Measurements from ENCODE around the gene GNPNAT1.

The GNPNAT1 gene

DNA sequence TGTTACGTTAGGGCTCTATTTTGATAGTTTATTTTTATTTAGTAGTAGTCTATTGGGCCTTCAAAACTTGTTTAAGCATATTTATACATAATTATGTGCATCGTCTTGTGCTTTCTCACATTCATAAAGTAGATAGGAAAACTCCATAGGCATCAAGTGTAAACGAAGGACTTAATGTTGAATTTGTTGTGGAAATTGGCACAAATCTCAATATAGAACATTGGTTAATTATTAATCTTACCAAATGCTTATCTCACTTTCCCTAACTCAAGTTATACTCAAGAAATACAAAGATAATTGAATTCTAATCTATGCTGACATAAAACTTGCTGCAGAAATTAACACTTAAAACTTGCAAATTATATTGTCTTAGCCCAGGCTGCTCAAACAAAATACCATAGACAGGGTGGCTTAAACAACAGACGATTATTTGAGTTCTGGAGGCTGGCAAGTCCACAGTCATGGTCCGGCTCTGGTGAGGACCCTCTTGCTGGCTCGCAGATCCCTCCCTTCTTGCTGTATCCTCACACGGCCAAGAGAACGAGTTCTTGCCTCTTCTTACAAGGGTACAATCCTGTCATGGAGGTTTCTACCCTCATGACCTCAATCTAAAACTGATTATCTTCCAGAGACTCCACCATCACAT is 42.6 kb downstream of the GNPNAT1 start:
- TF ChIP-seq, protein P1, sequence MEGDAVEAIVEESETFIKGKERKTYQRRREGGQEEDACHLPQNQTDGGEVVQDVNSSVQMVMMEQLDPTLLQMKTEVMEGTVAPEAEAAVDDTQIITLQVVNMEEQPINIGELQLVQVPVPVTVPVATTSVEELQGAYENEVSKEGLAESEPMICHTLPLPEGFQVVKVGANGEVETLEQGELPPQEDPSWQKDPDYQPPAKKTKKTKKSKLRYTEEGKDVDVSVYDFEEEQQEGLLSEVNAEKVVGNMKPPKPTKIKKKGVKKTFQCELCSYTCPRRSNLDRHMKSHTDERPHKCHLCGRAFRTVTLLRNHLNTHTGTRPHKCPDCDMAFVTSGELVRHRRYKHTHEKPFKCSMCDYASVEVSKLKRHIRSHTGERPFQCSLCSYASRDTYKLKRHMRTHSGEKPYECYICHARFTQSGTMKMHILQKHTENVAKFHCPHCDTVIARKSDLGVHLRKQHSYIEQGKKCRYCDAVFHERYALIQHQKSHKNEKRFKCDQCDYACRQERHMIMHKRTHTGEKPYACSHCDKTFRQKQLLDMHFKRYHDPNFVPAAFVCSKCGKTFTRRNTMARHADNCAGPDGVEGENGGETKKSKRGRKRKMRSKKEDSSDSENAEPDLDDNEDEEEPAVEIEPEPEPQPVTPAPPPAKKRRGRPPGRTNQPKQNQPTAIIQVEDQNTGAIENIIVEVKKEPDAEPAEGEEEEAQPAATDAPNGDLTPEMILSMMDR (IDR thresholded peaks at IDR 0.05; ENCODE audit: insufficient read depth, low read depth, low read length, missing control alignments): no peak
- H3K4me3 ChIP-seq (ENCODE audit: low read length): no peak overlapping the region
- no peak for DNase-seq (ENCODE audit: low read depth)

DNA sequence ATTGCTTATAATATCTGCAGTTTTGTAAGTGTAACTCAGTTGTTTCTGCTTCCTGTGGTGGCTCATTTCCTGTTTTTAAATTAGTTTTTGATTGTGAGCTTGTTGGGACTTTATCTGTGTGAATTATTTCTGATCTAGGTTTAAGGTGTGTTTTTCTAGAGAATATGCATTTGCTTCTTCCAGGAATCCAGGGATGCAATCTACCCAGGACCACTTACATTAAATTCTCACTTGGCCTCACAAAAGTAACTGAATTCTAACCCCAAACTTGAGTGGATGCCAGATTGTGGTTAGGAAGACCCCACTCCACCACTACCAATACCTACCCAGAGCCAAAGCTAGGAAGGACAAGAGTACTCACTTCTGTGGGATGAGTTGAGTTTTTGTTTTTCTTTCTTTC is 49.5 kb downstream of the GNPNAT1 start:
- H3K4me3 ChIP-seq (ENCODE audit: low read length): no peak overlapping the region
- DNase-seq (ENCODE audit: low read depth): no peak
- TF ChIP-seq, protein P1 (IDR thresholded peaks at IDR 0.05; ENCODE audit: insufficient read depth, low read depth, low read length, missing control alignments): no peak

DNA sequence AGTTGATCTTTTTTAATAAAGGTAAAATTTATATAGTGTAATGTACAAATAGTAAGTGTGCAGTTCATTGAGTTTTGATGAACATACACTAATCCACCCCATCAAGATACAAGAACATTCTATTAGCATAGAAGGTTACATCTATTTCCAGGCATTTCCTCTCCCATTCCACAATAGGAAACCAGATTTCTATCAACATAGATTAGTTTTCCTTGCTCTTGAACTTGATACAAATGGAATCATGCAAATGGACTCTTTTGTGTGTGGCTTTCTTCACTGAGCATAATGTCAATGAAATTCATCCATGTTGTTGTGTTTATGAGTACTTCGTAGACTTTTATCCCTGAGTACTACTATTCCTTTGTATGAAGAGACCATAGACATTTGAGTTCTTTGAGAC is 50.7 kb downstream of the GNPNAT1 start:
- TF ChIP-seq, protein P1 (IDR thresholded peaks at IDR 0.05; ENCODE audit: insufficient read depth, low read depth, low read length, missing control alignments): no peak
- no peak for DNase-seq (ENCODE audit: low read depth)
- no peak overlapping the region for H3K4me3 ChIP-seq (ENCODE audit: low read length)

DNA sequence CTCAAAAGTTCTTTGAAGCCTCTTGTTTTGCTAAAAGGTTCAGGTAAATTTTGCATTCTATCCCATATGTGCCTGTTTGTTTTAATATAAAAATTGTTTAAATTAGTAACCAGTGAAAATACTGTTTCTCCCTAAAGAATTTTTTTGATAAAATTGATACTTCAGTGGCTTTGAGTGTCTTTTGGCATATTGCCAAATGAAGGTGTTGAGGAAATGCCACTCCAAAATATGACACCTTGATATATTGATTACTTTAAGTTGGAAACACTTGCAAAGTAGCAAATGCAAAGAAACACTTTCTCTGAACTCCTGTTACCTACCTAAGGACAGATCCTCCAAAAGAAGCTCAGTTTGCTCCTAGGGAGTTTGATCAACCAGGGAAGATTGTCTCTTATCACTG is 53.0 kb downstream of the GNPNAT1 start:
- no peak for DNase-seq (ENCODE audit: low read depth)
- TF ChIP-seq, protein P1 (IDR thresholded peaks at IDR 0.05; ENCODE audit: insufficient read depth, low read depth, low read length, missing control alignments): no peak
- no peak overlapping the region for H3K4me3 ChIP-seq (ENCODE audit: low read length)

DNA sequence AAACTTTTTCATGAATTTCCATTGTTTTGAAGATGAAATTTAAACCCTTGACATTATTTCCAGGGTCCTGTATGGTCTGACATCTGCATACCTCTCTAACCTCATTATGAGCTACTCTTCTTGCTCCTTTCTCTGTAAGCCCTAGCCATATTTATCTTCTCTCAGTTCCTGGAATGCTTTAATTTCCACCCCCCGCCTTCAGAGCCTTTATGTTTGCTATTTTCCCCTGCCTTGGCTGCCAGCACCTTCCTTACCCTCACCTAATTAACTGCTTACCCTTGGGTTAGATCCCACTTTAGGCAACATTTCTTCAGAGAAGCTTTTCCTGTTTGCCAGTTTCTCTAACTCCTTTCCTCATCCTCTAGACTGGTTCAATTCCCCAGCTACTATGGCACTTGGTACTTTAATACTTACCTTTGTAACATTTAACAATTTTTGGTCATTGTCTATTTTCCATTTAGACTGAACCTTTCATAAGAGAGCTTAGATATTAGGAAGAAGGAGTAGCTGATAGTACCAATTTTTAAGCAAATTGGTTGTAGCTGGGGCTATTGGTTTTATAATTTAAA is 55.4 kb downstream of the GNPNAT1 start:
- H3K4me3 ChIP-seq (ENCODE audit: low read length): no peak overlapping the region
- TF ChIP-seq, protein P1 (IDR thresholded peaks at IDR 0.05; ENCODE audit: insufficient read depth, low read depth, low read length, missing control alignments): no peak
- no peak for DNase-seq (ENCODE audit: low read depth)

DNA sequence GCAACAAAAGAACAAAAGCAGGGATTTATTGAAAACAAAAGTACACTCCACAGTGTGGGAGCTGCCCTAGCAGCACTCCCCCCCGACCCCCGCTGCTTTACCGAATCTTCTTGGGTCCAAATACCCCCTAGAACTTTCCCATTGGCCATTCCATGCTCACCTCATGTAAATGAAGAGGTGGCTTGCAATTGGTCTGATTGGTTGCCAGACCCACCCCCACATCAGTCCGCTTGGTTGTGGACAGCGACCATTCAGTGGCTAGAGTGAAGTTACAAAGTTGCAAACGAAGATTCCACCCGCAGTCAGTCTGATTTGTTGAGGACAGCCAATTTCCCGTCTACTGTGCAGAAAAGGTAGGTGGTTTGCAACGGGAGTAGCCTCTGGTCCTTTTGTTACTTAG is 57.6 kb downstream of the GNPNAT1 start:
- DNase-seq (ENCODE audit: low read depth): no peak
- no peak overlapping the region for H3K4me3 ChIP-seq (ENCODE audit: low read length)
- TF ChIP-seq, protein P1 (IDR thresholded peaks at IDR 0.05; ENCODE audit: insufficient read depth, low read depth, low read length, missing control alignments): no peak

DNA sequence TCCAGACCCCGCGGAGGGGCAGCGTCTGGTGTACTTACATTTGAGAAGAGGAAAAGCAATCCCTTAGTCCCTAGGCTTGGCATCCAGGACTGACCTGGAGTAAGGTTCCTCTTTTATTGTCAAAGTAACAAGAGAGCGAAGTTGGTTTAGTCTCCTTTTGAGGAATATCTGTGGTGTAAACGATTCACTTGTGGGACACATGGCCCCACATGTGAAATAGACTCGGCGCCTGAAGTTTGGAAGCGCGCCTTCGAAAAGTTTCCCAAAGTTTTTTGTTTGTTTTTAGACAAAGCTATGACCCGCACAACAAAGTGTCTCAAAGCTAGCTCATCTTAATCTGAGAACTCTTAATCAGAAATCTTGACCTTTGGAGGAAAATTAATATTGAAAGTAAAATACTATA is 60.7 kb downstream of the GNPNAT1 start:
- TF ChIP-seq, protein P1 (IDR thresholded peaks at IDR 0.05; ENCODE audit: insufficient read depth, low read depth, low read length, missing control alignments): no peak
- peak; percentile 29 for DNase-seq (ENCODE audit: low read depth)

More for the DNA sequence above, 60.7 kb downstream of the GNPNAT1 start:
- peak overlapping the region; percentile 92 for H3K4me3 ChIP-seq (ENCODE audit: low read length)

Data from epithelial cell of esophagus (primary cell).